ENCODE results near the gene RNPEPL1.

- TF ChIP-seq ZNF777 (tag by site-specific recombination; IDR thresholded peaks at IDR 0.05; ENCODE audit: borderline replicate concordance) (no peak), OVOL3 (tag by site-specific recombination; IDR thresholded peaks at IDR 0.05) (no peak), REST (tag by site-specific recombination; IDR thresholded peaks at IDR 0.05) (no peak), TRIM28 (IDR thresholded peaks at IDR 0.05; ENCODE audit: borderline replicate concordance, low read length) (no peak), ZSCAN18 (tag by site-specific recombination; IDR thresholded peaks at IDR 0.05) (no peak), ZNF19 (tag by site-specific recombination; IDR thresholded peaks at IDR 0.05; ENCODE audit: low read depth) (no peak), MEIS1 (CRISPR knock-in tag; IDR thresholded peaks at IDR 0.05; ENCODE audit: borderline replicate concordance) (no peak)
Observed at GRCh38 chr2:240525802-240526201, 42.5 kb upstream of the RNPEPL1 start.
